ENCODE data around the gene APMAP. TPM values are rescaled to one million over a fixed set of nuclear protein-coding genes. Genes with fewer than 3 reads are reported as not detected.

The APMAP gene
- total RNA-seq, 1 experiment from 2014 or later, result 67.8 TPM

DNA sequence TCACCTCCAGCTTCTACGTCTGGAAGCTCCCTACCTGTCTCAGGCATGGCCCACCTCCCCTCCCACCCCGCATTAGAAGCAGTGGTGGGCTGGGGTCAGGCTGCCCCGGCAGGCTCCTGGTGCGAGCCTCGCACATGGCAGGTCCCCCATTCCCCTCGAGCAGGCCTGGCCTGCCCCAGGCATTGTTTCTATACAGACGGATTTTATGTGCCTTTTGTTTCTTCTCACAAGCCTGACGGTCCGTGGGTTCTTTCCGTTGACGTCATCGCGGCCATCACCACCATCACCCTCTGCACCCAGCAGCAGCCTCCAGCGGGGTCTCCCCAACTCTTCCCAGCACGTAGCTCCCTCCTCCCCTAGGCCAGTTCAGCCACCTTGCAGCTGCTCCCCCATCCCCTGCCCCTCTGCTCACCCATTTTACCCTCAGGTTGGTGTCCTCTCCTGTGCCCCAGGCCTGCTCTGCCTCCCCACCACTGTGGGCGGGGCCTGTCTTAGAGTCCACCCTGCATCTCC is 38.9 kb downstream of the APMAP start:
- no peak overlapping the region for H3K4me2 ChIP-seq (ENCODE audit: insufficient read depth, insufficient read length, low read length)
- no peaks in the 10 kb centered on the region for H3K27me3 ChIP-seq (ENCODE audit: insufficient read depth, low read length)
- no peaks in the 10 kb centered on the region for H3K4me1 ChIP-seq (ENCODE audit: insufficient read depth, low read length)

More for the DNA sequence above, 38.9 kb downstream of the APMAP start:
- DNase-seq, result peak; percentile 22
- Histone ChIP-seq H2BK20ac (ENCODE audit: low read depth, low read length, poor library complexity, severe bottlenecking) (no peak overlapping the region), H4K20me1 (ENCODE audit: control insufficient read depth, insufficient read depth, insufficient read length) (no peaks in the 10 kb centered on the region), H3K9ac (ENCODE audit: extremely low read depth, insufficient read length, low read length) (no peak overlapping the region), H3K23me2 (ENCODE audit: insufficient read length, low read depth, low read length, poor library complexity, severe bottlenecking) (no peaks in the 10 kb centered on the region), H3K23ac (ENCODE audit: insufficient read length, low read depth, low read length) (no peak overlapping the region), H3K9me3 (ENCODE audit: control insufficient read depth, low read depth, low read length) (no peaks in the 10 kb centered on the region), H3K27ac (ENCODE audit: insufficient read length, low read depth, low read length) (no peak overlapping the region), H2BK5ac (ENCODE audit: insufficient read length, low read length) (no peak overlapping the region), H4K8ac (replicated peaks; ENCODE audit: insufficient read length, low read depth, low read length) (no peak overlapping the region), H2AK5ac (ENCODE audit: insufficient read length, low read length) (no peak overlapping the region), H3K4ac (ENCODE audit: low read depth, low read length) (no peak overlapping the region), H4K5ac (ENCODE audit: insufficient read length, low read depth, low read length) (no peak overlapping the region), H3K79me1 (ENCODE audit: insufficient read depth, low read depth, low read length, poor library complexity, severe bottlenecking) (no peaks in the 10 kb centered on the region), H3K18ac (ENCODE audit: insufficient read length, low read depth, low read length) (no peak overlapping the region), H2BK12ac (ENCODE audit: insufficient read length, low read depth, low read length) (no peak overlapping the region), H2AFZ (ENCODE audit: low read length) (no peak overlapping the region), H2BK15ac (ENCODE audit: low read depth, low read length) (no peak overlapping the region), H2BK120ac (ENCODE audit: low read depth, low read length, poor library complexity, severe bottlenecking) (no peak overlapping the region), H3K79me2 (ENCODE audit: insufficient read depth, low read length) (no peaks in the 10 kb centered on the region), H4K91ac (ENCODE audit: insufficient read length, low read depth, low read length) (no peak overlapping the region), H3T11ph (ENCODE audit: low read length) (no peak overlapping the region), H3K14ac (ENCODE audit: insufficient read depth, low read length) (no peak overlapping the region), H3K56ac (ENCODE audit: insufficient read length, low read depth, low read length) (no peak overlapping the region)
- TF ChIP-seq, protein P1, sequence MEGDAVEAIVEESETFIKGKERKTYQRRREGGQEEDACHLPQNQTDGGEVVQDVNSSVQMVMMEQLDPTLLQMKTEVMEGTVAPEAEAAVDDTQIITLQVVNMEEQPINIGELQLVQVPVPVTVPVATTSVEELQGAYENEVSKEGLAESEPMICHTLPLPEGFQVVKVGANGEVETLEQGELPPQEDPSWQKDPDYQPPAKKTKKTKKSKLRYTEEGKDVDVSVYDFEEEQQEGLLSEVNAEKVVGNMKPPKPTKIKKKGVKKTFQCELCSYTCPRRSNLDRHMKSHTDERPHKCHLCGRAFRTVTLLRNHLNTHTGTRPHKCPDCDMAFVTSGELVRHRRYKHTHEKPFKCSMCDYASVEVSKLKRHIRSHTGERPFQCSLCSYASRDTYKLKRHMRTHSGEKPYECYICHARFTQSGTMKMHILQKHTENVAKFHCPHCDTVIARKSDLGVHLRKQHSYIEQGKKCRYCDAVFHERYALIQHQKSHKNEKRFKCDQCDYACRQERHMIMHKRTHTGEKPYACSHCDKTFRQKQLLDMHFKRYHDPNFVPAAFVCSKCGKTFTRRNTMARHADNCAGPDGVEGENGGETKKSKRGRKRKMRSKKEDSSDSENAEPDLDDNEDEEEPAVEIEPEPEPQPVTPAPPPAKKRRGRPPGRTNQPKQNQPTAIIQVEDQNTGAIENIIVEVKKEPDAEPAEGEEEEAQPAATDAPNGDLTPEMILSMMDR (conservative IDR thresholded peaks at IDR 0.05), result no peak
- Mint-ChIP-seq H3K36me3 (ENCODE audit: insufficient read depth in 1 of 3, low read depth in 3 of 3) (no peaks in the 10 kb centered on the region; a peak in 2 of 7 replicates), H3K27me3 (ENCODE audit: low read depth) (peaks cover 5% of the 10 kb centered on the region), H3K4me1 (peaks cover 6 to 15% of the 10 kb centered on the region in 2 experiments), H3K9me3 (no peaks in the 10 kb centered on the region), H3K4me3 (no peak overlapping the region; a peak in 1 of 5 replicates), H3K27ac (peak overlapping the region in 1 of 3 experiments; percentile 61; a peak in 2 of 7 replicates)
- WGBS (ENCODE audit: extremely low coverage, insufficient read length, low lambda C conversion rate), result no CpG with 5 or more reads among the region's 16 CpGs
